ENCODE data around the gene VILL.

- TF ChIP-seq CTCF (conservative IDR thresholded peaks at IDR 0.05) (no peak), ZFX (IDR thresholded peaks at IDR 0.05) (no peak)
These were observed 47.9 kb downstream of the VILL start for GRCh38 chr3:38038447-38038911.
